HG03045 (cell line): ENCODE data around the gene HOXD3.

Experiments
- ATAC-seq: cut with Tn5 transposase; IDR thresholded peaks from one replicate; pipeline ENCODE4 v1.9.1; 2021; ENCODE audit warnings: mild to moderate bottlenecking, moderate library complexity; ENCODE audit not compliant: unreplicated experiment

Gene HOXD3

DNA sequence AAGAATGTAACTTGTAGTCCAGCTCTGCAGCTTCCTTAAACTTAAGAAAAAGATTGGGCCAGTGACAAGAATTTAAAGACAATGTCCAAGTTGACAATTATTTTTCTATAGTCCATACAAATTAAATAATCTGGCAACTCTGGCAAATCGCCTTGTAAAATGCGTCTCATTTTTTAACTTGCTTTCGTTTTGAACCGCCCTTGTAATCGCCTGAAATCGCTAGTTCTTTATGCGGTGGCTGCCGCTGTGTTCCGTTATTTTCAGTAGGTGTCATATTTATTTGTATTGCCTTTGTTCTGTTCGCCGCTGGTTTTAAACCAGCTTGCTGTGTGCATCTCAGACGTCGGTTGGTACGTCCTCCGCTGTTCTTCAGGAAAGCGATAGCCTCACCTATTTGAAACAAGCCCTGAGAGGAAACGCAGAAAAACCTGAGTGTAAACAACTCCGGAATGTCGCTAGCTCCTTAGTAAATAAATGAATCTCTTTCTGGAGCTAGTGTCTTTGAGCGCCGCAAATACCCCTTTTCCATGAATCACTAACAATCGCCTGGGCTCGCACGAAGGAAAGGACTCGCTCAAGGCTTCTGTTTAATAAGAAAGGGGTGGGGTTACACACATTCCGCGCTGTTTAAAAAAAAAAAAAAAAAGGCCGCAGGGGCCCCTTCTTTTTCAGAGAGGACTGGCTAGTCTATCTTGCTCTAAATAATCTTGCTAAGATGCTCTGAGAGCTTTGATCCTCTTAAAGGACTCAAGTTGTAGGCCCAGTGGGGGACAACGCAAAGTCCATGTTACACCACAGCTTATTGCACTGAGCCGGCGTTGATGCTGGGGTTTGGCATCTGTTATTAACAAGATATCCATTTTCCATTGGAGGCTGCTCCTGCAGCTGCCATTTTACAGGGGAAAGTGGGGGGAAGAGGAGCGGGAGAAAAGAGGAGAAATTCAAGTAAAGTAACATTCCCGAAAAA, 24.6 kb upstream of the HOXD3 start:
- ATAC-seq, result no peak

DNA sequence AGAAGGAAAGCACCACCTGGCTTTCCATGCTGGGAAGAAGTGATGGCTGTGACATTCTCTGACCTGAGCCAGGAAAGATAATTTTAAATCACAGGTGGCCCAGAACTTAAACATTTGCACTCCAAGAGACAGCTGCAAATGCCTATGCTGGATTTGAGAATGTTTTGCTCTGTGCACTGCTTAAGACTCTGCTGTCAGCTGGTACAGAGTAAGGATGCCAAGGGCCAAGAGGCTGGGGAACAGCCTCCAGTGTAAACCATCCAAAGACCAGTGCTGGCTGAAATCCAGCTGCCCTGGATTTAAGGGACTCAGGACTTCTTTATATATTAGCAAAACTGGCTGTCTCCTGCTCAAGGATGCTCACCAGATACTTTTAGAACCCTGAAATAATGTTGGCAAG, 23.7 kb upstream of the HOXD3 start:
- no peak for ATAC-seq

DNA sequence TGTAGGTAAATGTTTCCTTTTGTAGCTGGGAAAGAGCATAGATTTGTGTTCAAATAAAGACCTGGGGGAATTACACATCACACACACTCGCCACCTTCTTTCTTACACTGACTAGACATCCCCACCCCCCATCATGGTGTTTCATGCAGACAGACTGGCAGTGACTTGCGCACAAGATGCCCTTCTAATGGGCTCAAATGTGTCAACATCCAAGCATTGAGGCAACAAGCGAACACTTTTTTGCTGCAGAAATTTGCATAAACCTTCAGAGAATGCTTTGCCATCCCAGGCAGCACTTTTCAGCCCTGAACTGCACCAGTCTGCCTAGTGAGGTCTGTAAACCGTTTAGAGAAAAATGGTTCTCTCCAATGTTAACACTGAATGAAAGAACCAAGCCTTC, 23.1 kb upstream of the HOXD3 start:
- no peak for ATAC-seq

DNA sequence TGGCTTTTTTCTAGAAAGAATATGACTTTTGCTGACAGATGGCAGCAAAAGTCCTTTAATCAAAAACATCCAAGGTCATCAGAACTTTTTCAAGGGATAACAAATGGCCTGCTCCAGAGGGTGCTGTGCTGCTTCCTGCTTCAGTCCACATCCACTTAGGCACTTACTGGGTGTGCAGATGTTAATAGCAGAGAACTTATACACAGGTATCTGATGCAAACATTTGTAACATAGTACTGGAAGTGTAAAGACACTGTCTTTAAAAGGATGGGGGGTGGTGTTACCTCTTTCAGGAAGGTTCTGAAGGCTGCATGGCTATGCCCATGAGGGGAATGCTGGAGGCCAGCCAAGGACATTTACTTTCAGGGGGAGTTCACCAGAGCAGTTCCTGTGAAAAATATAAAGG, 22.1 kb upstream of the HOXD3 start:
- no peak for ATAC-seq

DNA sequence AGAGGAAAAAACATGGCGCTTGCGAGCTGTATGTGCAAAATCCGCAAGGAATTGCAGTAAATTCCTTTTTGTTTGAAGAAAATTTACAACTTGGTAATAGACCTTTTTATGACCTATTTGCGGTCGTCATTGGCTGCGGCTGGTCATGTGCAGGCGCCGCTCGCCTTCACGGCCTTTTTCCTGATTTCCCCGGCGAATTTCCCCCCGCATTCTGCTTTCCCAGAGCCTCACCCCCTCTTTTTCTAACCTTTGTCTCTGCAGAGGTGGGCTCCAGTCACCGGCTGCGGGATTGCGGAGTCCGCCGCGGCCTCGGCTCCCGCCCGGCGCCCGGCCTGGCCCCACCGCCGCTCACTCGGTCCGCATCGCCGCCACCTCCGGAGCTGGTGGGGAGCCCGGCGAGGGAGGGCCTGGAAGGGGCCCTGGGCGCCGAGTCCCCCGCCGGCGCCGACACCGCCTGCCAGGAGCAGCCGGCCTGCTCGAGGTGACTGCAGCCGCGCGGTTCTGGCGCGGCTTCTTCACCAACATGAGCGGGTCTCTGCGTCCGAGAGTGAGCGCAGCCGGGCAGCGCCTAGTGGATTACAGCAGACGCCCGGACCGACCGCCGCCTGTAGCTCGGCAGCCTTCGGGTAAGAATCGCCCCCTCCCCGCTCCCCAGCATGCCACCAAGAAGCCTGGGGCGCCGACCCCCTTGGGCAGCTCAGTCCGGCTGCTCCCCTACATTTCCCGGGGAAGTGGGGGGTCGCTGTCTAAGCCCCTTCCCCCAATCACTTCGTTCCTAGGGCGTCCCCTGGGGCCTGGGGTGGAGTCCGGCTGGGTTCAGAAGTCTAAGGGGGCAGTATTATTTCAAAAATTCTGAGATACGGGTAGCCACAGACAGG, 20.5 kb upstream of the HOXD3 start:
- no peak for ATAC-seq

DNA sequence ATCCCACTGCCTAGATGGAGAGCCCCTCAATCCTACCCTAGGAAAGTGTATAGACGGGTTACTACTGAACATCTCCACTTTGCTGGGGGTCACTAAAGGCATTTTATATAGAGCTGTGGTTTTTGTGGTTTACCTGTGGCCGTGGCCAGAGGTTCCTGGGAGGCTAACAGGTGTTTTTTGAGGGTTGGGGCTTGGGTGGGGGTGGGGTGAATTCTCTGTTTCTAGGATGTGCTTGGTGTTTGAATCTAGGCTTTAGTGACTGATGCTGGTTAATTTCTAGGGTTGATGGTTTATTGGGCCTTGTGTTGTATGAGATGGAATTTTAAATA, 19.9 kb upstream of the HOXD3 start:
- ATAC-seq, result no peak

DNA sequence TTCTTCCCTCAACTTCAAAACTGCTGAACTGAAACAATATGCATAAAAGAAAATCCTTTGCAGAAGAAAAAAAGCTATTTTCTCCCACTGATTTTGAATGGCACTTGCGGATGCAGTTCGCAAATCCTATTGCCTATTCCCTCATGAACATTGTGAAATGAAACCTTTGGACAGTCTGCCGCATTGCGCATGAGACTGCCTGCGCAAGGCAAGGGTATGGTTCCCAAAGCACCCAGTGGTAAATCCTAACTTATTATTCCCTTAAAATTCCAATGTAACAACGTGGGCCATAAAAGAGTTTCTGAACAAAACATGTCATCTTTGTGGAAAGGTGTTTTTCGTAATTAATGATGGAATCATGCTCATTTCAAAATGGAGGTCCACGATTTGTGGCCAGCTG, 19.2 kb upstream of the HOXD3 start:
- no peak for ATAC-seq

DNA sequence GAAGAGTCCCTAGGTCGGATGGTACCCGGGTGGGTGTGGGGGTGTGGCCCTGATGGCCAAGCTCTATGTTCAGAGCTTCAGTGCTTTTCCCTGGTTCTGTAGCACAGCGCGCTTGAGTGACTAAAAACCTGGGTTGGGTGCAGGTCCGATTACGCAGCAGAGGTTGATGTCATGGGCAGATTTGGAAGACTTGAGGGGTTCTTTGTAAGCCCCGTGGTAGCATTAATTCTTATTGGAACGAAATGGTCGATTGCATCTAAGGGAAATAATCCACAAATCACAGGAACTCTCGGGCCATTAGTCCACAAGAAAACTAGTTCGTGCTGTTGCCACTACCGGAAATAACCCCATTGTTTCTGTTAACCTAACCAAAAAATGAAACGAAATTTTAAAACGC, 18.6 kb upstream of the HOXD3 start:
- ATAC-seq, result no peak

DNA sequence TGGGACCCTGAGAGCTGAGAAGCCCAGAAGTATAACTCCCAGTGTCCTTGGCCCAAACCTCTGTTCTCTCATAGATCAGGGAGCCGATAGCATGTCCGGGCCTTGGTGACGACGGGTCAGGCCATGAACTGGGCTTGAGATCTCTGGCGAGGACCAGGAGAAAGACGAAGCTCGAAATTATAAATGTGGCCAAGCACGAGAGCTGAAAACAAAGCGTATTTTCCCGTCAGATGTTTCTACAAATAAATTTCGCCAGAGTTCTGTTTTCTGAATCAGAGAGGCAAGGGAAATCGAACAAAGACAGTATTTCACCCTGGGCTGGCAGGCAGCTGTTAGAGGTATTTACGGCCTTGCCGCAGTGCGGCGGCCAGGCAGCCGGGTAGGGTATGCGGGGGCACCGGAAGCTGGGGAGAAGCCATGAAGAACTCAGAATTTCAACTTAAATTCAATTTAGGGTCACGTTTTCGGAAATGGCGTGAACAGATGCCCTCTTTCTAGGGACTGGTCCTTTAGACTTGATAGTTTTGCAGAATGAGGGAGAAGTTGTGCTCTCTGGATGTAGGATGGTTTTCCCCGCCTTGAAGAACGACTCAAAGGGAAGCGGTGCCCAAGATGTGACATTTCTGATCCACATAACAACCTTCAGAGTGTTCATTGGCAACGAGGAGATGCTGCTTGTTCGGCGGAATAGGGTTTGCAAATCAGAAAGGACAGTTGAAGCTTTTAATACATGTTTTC, 18.0 kb upstream of the HOXD3 start:
- ATAC-seq, result no peak

DNA sequence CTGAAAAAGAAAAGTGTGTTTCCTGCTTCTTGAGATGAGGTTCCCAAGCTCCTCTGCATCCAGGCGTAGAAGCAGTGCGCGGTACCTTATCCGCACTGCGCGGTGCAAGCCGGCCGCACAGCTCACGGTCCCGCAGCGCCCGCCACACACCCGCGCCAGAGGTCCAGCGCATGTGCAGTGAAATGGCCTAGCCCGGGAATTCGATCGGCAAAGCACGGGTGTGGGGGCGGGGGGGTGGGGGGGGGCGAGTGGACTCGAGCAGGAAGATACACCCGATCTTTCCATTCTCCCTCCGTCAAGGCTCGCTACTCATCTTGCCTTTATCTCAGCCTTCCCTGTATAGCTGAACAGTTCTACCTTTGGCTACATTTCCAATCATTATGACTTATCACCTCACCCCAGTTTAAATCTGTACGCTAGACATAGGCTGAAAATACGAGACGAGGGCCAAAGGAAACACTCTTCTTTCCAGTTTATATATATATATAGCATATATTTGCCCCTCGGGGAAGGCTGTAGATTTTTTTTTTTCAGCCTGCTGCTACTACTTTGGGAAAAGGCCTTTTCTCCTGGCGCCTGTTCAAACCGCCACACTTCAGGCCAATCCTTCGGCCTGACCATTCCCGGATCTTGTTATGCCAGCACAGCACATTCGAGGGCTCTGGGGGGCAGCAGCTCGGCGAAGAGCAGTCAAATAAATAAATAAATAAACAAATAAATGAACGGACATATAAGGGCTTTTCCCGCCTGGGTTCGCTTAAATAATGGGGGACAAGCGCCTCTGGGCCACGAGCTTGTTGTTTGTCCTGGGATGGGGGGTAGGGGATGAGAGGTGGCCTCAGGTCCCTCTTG, 17.2 kb upstream of the HOXD3 start:
- ATAC-seq, result no peak

DNA sequence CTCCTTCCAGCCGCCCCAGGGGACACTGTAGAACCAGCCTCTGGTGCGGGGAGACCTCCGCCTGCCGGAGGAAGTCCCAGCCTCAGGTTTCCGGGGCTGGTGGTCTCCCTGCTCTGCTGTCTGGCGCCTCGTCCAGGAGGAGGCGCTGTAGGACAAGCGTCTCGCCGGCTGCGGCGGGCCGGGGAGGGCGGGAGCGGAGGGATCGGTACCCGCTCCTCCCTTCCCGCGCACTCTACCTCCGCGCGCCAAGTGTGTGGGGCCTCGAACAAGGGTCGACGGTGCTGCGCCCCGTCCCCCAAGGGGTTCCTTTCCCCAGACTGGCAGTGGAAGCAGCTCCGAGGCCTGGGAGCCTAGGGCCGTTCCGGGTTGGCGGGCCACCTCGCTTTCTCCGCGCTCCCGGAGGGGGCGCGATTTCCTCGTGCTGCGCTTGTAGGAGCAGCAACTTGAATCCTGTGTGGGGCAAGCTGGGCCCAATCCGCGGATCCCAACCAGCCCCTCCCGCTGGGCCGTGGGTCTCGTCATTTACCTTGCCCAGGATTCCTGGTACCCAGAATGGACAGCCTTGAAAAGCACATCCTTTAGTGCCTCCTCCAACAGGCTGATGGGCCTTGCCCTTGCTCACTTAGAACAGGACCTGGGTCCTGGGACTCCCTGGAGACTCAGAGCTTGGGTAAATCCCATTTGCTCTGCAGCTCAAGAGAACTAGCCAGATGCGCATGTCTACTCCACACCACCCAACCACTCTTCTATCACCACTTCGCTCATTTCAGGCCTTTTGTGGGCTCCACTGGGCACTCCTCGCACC, 16.4 kb upstream of the HOXD3 start:
- peak; percentile 86 for ATAC-seq

DNA sequence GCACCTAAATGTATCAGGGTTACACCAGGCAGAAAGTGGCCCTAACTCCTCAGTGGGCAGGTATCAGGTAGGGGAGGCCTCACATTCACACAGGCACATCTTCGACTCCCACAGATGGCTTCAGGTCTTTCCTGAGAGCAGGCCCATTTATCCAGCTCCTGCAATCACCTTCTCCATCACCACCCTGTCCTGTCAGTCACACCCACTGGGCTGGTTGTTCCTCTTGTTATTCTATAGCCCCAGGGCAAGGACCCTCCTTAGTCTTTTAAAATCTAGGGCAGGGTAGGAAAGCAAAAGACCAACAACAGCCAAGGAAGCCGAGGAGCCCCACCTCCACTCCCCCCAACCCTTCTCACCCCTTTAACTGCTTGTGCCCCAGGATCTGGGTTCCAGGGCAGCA, 14.8 kb upstream of the HOXD3 start:
- ATAC-seq, result no peak

DNA sequence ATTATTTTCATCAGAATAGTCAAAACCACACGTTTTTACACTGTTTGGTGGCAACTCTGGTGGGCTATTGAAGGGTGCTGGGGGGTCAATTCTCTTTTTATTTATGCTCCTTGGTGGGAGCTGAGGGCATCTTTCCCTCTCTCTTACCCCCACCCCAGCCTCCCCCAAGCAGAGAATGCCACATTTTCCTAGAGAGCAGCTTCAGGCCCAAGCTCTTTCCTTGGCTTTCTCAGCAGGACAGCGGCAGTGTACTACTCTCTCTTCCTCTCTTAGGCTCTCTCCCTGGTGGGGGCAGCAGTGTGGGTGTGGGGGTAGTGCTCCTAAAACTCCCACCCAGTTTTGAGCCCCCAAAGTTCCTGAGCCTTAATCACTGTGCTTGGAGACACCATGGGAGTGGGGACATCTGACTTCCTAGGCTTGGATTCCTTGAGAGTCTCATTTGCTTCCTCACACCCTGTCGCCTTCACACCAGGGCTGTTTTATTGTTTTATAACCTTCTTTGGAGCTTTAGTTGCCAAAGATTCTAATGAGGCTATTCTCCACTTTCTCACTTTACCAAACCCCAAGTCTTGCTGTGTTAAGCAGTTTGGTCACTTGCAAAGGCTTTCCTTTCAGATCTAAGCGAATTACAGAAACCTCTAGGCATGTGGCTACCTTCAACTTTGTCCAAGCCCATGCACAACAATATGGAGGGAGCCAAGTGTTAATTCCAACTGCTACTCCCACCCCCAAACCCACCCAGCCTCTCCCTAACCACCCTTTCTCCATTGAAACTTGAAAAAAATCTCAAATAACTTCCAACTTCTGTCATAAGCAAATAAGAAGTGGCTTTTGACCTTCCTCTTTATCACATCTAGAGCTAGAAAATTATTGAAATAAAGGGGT, 11.8 kb upstream of the HOXD3 start:
- ATAC-seq, result no peak

DNA sequence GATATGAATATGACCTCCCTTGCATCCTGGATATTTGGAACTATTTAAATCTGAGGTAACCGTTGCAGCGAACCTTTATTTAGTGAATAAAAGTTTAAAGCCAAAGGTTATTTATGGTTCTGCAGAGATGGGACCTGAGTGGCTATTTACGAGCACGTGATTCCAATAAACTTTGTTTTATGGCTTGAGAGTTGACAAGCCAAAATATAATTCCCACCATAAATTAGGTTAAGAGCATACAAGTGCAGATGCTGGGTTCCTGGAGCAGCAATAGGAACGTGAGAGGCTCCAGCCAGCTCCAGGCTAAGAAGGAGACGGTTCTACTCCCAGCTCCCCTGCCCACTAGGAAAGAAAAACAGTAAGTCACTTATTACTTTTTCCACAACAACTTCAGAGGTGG, 11.0 kb upstream of the HOXD3 start:
- no peak for ATAC-seq

DNA sequence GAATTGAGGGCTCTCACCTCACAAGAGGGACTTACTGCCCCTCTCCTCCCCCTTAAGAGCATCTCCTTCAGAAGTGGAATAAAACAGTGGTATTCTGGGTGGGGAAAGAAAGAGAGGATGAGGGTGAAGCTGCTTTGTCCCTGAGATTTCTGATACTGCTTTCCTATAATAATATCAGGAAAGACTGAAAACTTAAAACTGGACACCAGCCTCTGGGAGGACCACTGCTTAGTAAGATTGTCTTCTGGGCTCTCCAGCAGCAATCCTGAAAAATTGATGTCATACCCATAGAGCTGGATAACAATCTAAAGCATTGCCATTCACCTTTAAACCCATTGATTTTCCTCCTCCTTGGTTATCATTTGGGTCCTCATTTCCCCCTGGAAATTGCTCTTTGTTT, 10.5 kb upstream of the HOXD3 start:
- ATAC-seq, result no peak

DNA sequence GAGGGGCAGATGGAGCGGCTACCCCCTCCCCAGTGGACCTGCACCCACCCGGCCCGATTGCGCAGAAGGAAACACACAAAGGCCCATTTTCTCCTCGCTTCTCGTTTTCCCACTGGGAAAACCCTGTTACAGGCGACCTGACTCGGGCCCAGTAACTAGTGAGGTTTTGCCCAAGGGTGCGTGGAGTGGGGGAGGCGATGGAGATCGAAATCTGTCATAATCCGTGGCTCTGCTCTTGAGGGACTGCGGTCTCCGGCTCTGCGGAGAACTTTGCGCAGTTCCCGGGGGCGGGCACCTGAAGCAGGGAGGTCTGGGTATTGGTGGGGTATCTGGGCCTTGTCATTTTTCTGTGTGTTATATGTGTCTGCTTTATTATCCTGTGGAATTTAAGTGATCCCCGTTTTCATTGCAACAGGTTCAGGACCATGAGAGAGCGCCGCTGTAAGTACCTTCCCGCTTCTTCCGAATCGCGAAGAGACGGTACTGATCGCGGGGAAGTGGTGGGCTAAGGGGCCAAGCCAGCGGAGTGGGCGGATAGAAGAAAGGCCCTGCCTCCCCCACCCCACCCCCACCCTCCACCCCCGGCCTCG, 9.8 kb upstream of the HOXD3 start:
- ATAC-seq, result no peak

DNA sequence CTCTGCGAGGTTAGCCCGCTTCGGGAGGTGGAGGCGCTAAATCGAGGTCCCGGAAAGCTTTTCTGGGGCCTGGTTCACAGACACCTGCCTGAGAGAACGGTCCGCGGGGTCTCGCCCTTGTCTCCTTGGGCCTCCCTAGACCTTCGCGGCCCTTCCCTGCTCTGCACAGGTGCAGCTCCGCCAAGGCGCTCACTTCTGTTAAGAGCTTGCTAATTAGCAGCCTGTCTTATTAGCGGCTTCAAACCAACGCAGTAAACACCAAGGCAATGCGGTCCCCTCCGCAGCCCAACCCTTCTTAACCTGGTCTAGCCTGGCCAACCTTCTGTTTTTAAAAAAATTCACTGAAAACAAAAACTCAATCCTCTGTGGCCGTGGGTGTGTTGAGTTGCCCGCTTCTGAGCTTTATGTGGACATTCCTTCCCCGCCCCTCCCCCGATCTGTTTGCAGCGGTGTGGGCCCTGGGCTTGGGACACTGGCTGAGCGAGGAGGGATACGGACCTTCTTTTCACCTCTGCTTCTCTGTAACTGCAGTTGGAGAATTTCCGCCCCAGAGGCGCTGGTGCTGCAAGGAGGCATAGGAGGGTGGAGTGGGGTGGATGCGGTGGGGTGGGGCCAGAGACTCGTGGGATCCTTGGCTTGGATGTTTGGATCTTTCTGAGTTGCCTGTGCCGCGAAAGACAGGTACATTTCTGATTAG, 9.2 kb upstream of the HOXD3 start:
- ATAC-seq, result no peak
